GM18520 (cell line): Measurements from ENCODE around the gene GARNL3.

Source experiments
- ATAC-seq: cut with Tn5 transposase; IDR thresholded peaks from one replicate; pipeline ENCODE4 v1.9.1; 2021; ENCODE audit not compliant: unreplicated experiment

The GARNL3 gene

GRCh38 chr9:127308652-127309434, 44.3 kb downstream of the GARNL3 start:
- no peak for ATAC-seq

DNA sequence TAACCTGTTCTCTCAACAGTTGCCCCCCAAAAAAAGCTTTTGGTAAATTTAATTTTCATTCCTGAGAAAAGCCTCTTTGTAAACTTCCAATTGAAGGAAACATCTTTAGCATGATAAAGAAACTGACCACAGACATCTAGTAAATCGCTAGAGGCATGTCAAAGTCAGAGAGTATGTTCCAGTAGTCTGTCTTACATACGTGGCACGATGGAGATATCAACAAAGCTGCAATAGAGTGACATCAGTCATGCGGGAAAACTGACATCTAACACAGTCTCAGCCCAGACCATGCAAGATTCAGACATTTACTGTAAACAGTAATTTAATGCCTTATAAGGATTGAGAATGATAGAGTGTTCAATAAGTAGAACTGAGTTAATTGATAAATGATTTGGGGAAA, 45.1 kb downstream of the GARNL3 start:
- no peak for ATAC-seq

DNA sequence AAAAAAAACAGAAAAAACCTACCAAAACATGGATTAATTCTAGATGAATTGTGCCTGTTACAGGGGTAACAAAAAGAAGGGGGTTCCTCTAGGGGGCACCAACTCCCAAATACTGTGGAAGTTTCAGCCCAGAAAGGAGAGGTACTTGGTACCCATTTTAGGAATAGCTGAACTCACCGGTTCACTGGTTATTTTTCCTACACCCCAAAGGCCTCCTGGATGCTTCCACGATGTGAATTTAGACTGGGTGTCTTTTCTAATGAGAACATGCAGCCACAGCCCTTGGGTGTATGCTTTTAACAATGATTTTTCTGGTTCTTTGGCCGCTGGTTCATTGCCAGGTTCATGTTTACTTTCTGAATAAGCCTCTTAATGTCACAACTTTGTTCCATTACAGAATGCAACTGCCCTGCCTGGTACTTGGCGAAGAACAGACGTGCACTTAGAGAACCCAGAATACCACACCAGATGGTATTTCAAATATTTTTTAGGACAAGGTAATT, 46.7 kb downstream of the GARNL3 start:
- ATAC-seq: no peak

DNA sequence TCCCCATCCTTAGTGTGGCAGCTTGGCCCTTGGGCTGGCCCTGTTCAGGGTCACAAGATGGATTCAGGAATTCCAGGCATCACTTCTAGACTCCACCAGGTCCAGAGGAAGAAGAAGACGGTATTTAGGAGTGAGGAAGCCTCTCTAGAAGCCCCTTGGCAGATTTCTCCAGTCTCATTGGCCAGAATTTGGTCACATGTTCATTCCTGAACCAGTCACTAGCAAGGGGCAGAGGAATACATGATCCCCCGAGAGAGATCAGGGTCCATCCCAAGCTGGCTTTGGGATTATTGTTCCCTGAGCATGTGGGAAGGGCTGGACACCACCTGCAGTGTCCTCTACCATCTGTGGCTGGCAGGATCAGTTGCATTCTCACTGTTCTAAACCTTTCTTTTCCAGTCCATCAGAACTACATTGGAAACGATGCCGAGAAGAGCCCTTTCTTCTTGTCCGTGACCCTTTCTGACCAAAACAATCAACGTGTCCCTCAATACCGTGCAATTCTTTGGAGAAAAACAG, 48.5 kb downstream of the GARNL3 start:
- no peak for ATAC-seq

DNA sequence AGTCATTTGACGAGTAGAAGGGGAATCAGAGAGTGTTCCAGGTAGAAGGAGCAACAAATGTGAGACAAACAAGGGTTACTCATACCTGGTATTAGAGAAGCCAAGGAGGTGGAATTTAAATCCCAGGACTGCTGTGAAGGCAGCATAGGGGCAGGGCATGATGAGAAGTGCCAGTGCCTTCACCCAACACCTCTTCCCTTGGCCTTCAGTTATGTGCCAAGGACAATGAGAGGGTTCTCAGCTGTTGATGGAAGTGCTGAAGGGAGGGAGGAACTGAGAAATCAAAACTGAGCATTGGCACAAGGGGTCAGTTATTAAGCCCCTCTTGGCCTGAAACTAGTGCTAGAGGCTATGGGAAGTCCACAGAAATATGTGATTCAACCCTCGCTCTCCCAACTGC, 50.3 kb downstream of the GARNL3 start:
- ATAC-seq: no peak

GRCh38 chr9:127316586-127317323, 52.2 kb downstream of the GARNL3 start:
- ATAC-seq: no peak

- no peak for ATAC-seq
Observed at GRCh38 chr9:127318651-127319167, 54.1 kb downstream of the GARNL3 start.

GRCh38 chr9:127319366-127320114, 55.0 kb downstream of the GARNL3 start:
- no peak for ATAC-seq

DNA sequence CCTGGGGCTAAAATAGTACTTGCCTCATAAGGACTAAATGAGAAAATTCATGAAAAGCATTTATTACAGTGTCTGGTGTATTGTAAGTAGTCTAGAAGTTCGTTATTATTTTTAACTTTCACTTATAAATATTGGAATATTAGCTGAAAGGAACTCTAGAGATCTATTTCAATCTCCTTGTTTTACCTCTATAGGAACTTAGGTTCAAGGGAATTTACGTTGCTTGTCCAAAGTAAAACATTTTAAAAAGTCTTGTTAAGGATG, 55.5 kb downstream of the GARNL3 start:
- ATAC-seq: no peak

- ATAC-seq: no peak
Observed at GRCh38 chr9:127323393-127323792, 58.8 kb downstream of the GARNL3 start.

DNA sequence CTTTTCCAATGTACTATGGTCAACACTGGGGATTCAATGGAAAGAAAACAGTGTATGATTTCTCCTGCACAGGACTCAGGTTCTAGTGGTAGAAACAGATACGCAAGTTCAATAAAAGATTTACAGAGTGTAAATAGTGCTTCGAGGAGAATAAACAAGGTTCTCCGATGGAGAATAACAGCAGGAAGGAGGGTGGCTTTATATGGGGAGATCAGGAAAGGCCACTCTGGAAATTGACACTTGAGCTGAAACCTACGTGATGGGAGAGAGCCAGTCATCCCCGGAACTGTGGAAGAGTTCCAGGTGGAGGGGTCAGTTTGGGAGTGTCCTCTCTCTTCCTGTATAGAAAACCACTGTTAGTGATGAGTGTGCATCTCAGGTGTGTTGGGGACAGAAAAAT, 65.9 kb downstream of the GARNL3 start:
- no peak for ATAC-seq

GRCh38 chr9:127333221-127334064, 68.9 kb downstream of the GARNL3 start:
- ATAC-seq: no peak

DNA sequence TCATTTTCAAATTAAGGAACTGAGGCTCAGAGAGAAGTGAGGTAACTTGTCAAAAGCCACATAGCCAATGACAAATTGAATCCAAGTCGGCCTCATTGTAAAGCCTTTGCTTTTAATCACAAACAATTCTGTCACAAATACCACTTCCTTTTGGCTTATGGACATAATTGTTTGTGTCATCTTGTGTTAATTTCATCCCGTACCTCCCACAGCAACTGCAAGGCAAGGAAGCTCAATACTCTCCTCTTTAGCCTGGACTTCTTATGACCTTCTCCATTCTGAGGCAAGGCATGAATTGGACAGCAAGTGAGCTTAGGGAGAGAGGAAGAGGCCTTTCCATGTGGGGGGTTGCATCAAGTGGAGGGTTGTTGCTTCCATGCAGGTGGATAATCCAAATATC, 70.2 kb downstream of the GARNL3 start:
- no peak for ATAC-seq

- no peak for ATAC-seq
Observed at GRCh38 chr9:127336086-127336485, 71.5 kb downstream of the GARNL3 start.

- no peak for ATAC-seq
Observed at GRCh38 chr9:127336506-127337352, 72.2 kb downstream of the GARNL3 start.

GRCh38 chr9:127340721-127341120, 76.1 kb downstream of the GARNL3 start:
- ATAC-seq: no peak

GRCh38 chr9:127341152-127341551, 76.6 kb downstream of the GARNL3 start:
- no peak for ATAC-seq

- ATAC-seq: no peak
Observed at GRCh38 chr9:127344368-127345000, 79.9 kb downstream of the GARNL3 start.

GRCh38 chr9:127345566-127345965, 81.0 kb downstream of the GARNL3 start:
- ATAC-seq: no peak
